CD4-positive, alpha-beta T cell treated with Interferon gamma for 1 hour (primary cell): ENCODE measurements around the gene KRTAP10-1.
"Not testable (repeated sequence)": the region's sequence is repeated elsewhere in the genome, so short reads cannot be mapped to it uniquely, and the experiment has no call there.

Experiments
- DNase-seq: peaks from one replicate; pipeline ENCODE4 v3.0.0-alpha.2; 2020

Gene KRTAP10-1, protein sequence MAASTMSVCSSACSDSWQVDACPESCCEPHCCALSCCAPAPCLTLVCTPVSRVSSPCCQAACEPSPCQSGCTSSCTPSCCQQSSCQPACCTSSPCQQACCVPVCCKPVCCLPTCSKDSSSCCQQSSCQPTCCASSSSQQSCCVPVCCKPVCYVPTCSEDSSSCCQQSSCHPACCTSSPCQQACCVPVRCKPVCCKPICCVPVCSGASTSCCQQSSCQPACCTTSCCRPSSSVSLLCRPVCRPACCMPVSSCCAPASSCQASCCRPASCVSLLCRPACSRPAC

DNA sequence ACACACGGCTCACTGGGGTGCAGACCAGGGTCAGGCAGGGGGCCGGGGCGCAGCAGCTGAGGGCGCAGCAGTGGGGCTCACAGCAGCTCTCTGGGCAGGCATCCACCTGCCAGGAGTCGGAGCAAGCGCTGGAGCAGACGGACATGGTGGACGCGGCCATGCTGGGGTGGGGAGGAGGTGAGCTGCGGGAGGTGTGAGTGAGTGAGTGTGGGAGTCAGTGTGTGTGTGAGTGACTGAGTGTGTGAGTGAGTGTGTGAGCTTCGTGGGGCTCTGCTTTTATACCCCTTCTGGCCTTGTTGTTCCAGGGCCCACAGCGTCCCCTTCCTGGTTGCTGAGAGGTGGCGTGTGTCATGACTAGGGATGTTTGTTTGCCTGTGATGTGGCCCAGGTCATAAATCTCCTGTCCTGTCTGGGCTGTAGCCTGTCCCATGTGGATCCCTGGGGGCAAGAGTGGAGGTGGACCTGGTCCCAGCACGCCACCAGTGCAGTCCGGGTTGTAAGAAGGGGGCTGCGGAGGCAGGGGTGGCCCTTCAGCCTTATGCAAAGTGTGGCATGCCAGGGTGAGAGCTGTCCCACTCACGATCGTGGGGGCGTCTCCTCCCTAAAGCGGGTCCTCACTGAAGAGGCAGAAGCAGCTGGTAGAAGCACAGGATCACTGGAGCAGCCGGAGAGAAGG is at the start of gene KRTAP10-1:
KRTAP10-1 (minus strand) TSS at position 205 of the 676 bp plus-strand sequence; CDS start at position 160, 45 bp downstream.
- DNase-seq = no peak

DNA sequence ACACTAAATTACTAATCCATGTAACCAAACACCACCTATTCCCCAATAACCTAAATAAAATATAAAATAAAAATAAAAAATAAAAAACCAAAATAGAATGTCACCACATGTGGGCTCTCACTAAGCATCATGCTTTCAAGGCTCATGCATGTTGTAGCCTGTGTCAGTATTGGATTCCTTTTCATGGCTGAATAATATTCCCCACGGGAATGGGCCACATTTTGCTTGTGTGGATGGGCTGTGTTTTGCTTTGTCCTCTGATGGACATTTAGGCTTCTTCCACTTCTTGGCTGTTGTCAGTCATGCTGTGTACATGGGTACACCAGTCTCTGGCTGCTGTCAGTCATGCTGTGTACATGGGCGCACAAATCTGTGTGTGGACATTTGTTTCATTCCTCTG is 49.1 kb upstream of the KRTAP10-1 start:
- no peak for DNase-seq

DNA sequence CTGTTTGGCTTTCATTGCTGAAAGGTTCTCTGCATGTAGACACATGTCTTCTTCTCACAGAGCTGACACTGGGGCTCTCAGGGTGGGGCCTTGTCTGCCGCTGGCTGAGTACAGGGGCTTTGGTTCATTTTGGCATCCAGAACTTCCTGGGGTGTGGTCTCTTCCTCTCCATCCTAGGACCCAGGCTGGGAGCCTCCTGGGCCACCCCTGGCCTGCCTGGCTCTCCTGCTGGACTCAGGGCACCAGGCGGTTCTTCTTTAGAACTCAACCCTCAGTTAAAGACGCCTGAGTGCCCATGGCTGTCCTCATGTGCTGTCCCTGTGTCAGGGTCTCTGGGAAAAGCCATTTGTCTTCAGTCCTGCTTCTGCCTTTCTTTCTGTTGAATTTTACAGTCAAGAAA is 45.9 kb upstream of the KRTAP10-1 start:
- DNase-seq = no peak

DNA sequence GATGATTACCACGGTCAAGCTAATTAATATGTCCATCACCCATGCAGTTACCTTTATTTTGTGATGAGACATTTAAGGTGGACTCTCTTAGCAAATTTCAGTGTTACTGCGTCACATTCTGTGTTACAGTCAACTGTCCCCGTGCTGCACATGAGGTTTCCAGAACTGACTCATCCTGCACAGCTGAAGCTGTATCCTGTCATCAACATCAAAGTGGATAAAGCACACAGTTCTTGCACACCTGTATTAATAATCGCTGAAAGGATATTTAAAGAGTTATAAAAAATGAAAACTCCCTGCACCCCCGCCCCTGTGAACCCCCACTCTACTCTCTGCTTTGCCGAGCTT is 43.8 kb upstream of the KRTAP10-1 start:
- no peak for DNase-seq

DNA sequence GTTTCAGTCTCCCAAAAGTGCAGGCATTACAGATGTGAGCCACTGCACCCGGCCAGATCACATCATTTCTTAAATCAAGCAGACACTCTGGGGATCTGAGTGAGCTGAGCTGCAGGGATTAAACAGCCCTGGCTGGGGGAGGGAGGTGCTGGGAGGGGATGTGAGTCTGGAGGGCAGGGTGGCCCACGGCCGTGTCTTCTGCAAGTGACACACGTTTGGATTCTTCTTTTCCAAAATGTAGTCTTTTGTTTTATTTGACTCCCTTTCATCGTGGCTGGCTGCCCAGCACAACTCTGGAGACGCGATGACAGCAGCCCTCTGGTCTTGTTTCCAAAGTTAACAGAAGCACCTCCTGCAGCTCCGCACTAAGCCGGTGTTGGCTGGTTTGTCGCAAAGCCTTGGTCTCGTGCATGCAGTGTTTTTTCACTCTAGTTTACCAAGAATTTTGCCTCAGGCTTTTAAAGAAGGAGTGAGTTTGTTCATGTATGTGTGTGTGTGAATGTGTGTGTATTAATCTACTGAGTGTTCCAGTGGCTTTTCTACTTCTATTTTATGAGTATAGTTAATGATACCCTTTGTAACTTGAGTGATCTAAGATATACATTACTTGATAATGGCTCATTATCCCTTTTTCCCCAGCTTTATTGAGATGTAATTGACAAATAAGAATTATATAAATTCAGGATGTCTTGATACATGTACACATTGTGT is 43.2 kb upstream of the KRTAP10-1 start:
- no peak for DNase-seq

DNA sequence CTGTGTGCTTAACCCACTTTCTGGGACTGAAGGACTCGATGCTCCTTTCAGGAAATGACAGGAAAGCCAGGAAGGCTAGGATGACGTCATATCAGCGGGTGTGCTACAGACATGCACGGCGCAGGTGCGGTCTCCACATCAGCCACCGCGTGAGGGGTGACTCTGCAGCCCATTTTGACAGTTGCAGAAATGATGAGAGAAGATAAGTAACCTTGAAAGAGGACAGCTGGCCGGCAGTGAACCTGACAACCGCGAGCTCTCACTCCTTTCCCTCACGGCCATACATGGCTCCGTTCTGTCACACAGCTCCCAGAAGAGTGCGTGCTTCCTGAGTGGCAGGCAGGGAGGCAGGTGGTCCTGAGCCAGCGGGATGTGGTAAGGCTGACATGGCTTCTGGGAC is 42.1 kb upstream of the KRTAP10-1 start:
- DNase-seq = no peak

DNA sequence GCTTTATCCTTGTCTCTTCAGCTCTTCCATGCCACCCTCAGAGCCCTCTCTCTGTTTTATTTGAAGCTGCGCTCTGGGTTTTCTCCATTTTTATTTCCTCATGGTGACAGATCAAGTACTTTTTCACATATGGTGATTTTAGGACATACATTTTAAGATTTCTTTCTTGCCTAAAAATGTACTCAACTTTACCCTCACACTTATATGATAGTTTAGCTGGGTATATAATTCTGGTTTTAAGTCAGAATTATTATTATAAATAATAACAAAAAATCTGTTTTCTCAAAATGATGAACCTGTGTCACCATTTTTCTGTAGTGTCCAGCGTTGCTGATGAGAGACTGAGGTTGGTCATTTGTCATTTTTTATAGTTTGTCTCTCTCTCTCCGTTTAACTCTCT is 41.2 kb upstream of the KRTAP10-1 start:
- no peak for DNase-seq

DNA sequence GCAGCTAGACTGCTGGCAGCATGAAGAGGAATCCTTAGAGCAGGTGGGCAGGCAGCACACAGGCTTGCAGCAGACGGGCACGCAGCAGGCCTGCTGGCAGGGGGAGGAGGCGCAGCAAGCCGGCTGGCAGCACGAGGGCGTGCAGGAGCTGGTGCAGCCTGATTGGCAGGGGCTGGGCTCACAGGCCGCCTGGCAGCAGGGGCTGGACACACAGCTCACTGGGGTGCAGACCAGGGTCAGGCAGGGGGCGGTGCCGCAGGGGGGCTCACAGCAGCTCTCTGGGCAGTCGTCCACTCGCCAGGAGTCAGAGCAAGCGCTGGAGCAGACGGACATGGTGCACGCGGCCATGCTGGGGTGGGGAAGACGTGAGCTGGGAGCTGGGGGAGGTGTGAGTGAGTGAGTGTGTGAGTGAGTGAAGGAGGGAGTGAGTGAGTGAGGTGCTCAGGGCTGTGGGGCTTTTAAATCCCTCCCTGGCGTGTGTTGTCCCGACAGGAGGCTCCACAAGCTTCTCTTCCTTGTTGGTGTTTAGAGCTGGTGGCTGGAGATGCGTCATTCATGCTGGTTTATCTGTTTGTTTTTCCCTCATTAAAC is 40.3 kb upstream of the KRTAP10-1 start, which contains the start of gene KRTAP10-5:
KRTAP10-5 (minus strand) TSS at position 374 of the 591 bp plus-strand sequence; CDS start at position 348, 26 bp downstream.
- DNase-seq = not testable (repeated sequence)

DNA sequence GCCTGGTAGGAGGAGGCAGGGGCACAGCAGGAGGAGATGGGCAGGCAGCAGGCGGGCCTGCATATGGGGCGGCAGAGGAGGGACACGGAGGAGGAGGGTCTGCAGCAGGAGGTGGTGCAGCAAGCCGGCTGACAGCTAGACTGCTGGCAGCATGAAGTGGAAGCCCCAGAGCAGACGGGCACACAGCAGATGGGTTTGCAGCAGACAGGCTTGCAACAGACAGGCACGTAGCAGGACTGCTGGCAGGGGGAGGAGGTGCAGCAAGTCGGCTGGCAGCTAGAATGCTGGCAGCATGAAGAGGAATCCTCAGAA is 39.8 kb upstream of the KRTAP10-1 start:
- DNase-seq = no peak

DNA sequence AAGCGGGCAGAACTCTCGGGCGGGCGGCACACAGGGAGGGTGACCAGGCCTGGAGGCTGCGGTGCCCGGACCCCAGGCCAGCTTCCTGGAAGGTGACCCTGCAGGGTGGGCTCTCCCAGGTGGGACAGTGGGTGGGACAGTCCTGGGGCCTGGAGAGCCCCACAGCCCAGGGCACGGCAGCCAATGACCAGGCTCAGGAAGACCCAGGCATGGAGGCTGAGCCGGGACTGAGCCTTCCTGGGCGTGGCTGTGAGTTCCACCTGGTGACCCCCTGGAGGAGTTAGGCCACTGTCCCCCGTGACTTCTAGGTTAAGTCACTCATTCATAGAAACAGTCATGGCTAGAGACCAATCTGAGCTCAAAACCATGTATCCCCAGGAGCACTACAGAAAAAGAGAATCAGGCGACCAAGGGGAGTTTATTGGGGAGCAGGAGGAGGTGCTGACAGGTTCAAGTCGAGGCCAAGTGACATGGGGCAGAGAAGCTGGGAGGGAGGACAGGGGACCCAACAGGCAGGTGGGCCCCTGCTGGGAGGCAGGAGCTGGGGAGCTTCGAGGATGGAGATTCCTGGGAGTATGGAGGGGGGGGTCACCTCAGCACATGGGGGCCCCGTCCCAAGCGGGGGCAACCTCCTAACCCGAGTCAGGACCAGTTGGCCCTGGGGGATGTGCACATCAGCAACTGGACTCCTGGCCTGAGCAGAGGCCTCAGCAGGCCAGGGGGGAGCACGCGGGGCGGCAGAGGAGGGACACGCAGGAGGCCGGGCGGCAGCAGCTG is 39.2 kb upstream of the KRTAP10-1 start:
- DNase-seq = no peak

DNA sequence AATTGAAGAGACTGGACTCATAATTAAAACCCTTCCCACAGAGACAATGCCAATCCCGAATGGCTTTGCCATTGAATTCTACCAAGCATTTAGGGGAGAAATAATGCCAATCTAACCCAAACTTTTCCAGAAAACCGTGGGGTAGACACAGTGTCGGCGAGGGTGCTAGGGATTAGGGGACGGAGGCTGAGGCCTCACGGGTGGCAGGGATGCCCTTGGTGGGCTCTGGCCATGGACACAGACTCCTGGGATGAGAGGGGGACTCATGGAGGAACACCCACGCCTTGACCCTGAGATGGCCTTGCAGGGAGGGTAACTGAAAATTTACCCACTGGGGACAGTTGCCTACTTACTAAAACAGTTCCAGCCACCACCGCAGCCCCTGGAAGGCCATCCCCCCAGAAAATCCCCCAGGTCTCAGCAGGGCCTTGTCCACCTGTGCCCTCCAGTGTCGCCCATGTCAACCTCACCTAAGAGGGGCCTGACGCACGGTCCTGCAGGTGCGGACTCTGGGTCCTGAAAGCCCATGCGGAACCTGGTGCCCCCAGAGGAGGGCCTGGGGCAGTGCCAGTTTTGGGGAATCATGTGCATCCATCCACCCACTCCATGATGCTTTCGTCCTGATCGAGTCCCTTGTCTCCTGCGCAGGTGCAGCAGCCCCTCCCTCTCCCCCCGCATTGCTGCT is 38.5 kb upstream of the KRTAP10-1 start:
- DNase-seq = no peak

DNA sequence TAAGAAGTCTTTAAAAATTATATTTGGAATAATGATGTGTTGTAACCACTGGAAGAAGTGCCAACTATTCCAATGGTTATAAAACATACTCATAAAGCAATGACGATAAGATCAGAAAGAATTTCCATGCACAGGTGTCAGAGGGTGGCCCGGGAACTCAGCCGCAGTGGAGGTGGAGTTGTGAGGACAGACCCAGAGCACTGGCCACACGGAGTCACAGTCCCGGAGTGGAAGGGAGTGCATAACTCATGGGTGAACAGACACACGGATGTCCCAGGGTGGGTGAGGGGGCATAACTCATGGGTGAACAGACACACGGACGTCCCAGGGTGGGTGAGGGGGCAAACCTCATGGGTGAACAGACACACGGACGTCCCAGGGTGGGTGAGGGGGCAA is 36.0 kb upstream of the KRTAP10-1 start:
- DNase-seq = no peak

DNA sequence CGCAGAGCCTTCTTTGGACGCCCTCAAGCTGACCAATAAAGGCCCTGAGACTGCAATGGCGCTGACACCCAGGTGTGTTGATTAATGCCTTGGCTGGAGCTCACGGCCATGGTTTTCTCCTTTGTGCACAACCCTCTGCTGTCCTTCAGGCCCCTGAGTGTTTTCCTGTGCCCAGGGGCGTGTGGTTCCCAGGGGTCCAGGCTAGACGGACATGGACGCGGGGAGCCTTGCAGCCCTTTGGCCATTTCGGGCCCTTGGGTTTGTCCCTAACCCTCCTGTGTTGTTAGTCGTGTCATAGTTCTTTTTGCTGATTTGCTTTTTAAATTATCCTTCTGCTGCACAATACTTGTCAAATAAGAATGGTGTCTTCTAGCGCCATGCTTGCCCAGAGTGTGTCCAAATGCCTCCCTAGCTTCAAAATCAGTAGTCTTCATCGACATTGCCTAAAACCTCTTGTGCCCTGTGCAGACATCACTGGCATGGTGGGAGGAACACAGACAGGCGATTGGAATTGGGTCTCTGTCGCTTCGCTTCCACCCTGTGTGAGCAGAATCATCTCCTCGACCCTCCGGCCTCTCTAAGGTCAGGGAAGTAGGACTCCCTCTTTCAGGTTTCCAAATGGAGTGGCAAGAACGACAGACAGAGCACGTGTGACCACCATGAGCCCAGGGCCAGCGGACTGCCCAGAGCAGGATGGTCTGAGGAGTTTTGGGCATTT is 35.5 kb upstream of the KRTAP10-1 start:
- DNase-seq = no peak

DNA sequence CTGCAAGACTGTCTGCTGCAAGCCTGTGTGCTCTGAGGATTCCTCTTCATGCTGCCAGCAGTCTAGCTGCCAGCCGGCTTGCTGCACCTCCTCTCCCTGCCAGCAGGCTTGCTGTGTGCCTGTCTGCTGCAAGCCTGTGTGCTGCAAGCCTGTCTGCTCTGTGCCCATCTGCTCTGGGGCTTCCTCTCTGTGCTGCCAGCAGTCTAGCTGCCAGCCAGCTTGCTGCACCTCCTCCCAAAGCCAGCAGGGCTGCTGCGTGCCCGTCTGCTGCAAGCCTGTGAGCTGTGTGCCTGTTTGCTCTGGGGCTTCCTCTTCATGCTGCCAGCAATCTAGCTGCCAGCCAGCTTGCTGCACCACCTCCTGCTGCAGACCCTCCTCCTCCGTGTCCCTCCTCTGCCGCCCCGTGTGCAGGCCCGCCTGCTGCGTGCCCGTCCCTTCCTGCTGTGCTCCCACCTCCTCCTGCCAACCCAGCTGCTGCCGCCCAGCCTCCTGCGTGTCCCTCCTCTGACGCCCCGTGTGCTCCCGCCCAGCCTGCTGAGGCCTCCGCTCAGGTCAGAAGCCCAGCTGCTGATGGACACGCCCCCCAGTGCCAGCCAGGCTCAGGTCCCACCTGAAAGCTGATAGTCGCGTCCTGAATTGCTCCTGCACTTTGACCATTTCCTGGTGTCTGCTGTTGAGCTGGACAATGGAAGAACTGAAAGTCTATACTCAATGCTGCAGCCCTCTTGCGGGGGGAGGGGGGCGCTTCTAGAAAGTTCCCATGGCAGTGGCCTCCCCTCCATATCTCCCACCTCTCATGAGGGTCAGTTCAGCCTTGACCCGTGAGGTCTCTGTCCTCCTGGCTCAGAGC is 34.7 kb upstream of the KRTAP10-1 start:
- DNase-seq = no peak

DNA sequence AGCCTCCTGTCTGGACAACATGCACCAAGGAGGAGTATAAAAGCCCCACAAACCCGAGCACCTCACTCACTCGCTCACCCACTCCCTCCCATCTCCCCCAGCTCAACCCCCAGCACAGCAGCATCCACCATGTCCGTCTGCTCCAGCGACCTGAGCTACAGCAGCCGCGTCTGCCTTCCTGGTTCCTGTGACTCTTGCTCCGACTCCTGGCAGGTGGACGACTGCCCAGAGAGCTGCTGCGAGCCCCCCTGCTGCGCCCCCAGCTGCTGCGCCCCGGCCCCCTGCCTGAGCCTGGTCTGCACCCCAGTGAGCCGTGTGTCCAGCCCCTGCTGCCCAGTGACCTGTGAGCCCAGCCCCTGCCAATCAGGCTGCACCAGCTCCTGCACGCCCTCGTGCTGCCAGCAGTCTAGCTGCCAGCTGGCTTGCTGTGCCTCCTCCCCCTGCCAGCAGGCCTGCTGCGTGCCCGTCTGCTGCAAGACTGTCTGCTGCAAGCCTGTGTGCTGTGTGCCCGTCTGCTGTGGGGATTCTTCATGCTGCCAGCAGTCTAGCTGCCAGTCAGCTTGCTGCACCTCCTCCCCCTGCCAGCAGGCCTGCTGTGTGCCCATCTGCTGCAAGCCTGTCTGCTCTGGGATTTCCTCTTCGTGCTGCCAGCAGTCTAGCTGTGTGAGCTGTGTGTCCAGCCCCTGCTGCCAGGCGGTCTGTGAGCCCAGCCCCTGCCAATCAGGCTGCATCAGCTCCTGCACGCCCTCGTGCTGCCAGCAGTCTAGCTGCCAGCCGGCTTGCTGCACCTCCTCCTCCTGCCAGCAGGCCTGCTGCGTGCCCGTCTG is 33.8 kb upstream of the KRTAP10-1 start, which contains the start of gene KRTAP10-4:
KRTAP10-4 (plus strand) TSS at position 100 of the 827 bp plus-strand sequence; CDS start at position 130, 30 bp downstream.
- not testable (repeated sequence) for DNase-seq

DNA sequence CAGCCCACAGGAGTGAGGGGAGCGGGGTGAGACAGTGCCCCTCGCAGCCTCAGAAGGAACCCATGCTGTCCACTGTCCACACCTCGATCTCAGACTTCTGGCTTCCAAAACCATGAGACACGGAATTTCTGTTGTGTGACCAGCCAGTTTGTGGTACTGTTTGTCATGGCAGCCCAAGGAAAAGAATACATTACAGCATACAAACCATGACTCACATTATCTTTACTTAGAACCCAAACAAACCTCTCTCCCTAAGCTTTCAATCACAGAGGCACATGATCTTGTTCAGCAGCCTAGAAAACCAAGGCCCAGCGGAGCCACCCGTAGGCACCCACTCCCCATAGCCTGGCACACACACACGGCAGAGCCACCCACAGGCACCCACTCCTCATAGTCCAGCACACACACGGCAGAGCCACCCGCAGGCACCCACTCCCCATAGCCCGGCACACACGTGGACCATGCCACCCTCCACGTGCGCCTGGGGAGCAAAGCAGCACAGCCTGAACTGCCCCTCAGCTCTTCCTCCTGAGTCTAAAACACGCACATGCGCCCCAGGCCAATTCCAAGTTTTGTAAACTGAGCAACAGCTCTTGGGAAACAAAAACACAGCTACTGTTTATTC is 33.1 kb upstream of the KRTAP10-1 start:
- no peak for DNase-seq

DNA sequence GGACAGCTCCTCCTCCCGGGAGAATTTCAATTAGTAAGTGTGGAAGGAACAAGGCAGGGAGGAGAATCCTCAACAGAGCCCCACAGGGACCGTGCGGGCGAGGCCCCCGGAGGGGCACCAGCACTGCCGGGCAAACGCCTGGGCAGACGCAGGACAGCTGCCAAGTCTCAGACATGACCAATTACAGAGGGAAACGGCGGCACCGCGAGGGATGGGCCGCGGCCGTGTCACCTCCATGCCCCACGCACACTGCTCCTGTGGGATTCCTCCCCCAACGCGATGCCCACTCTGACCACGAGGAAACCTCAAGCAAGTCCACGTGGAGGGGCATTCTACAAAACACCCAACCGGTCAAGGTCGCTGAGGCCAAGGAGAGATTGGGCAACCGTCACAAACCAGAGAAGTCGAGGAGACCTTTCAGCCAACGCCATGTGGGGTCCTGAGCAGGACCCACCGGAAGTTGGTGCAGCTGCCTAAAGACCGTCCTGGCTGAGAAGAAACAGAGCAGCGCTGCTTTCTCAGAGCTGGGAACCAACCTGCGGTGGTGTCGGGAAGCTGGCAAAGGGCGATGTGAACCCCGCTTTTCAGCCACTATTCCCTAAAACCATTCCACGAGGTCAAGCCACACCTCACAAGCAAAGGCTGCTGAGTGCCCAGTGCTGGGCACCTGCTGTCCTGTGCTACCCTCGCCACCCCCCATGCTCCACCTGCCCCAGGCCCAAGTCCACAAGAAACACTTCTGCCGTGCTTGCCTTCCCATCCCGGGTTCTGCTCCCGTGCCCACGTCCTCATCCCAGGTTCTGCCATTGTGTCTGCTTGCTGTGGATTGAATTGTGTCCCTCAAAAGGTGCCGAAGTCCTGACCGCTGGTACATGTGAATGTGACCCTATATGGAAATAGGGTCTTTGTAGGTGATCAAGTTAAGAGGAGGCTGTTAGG is 32.1 kb upstream of the KRTAP10-1 start:
- DNase-seq = no peak

DNA sequence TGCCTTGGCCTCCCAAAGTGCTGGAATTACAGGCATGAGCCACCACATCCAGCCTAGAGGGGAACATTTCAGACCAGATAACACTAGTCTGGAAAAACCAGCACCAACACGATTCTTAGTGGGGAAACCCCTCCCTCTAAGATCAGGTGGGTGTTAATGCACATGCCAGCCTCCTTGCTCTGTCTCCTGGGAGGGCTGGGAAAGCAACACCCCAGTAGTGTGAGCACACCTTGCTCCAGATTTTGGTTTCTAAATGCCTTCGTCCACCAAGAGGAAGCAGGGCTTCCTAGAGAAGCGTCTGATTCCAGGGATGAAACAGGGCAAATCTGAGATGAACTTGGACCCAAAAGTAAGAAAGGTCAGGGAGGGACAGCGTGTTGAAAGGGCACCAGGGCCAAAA is 31.3 kb upstream of the KRTAP10-1 start:
- DNase-seq = no peak
